ENCODE data around the gene OR7C1.

Gene OR7C1

GRCh38 chr19:14804765-14805164 lies 30.2 kb downstream of the OR7C1 start:
- Histone ChIP-seq H3K4me1 (ENCODE audit: insufficient read depth, low read length, severe bottlenecking) (no peaks in the 10 kb centered on the region), H3K36me3 (ENCODE audit: insufficient read depth, low read length) (no peaks in the 10 kb centered on the region), H3K27me3 (ENCODE audit: insufficient read depth, low read length) (peaks cover 2% of the 10 kb centered on the region; the same call in 1 of the 2 replicates), H4K20me1 (ENCODE audit: insufficient read depth, low read length) (no peaks in the 10 kb centered on the region), H3K4me3 (ENCODE audit: low read depth, low read length, poor library complexity, severe bottlenecking) (no peak overlapping the region), H3K4me2 (ENCODE audit: low read length) (no peak overlapping the region), H3K9me2 (ENCODE audit: low read depth, low read length) (no peaks in the 10 kb centered on the region), H3F3A (ENCODE audit: insufficient read depth, low read length) (no peaks in the 10 kb centered on the region), H3K79me2 (ENCODE audit: insufficient read depth, low read length) (no peaks in the 10 kb centered on the region), H3K9ac (ENCODE audit: low read length) (no peak overlapping the region), H2AFZ (ENCODE audit: low read length) (no peak overlapping the region), H3K27ac (ENCODE audit: low read depth, low read length, poor library complexity, severe bottlenecking) (no peak overlapping the region), H3K9me3 (ENCODE audit: low read length) (no peaks in the 10 kb centered on the region)
- TF ChIP-seq, protein P1, sequence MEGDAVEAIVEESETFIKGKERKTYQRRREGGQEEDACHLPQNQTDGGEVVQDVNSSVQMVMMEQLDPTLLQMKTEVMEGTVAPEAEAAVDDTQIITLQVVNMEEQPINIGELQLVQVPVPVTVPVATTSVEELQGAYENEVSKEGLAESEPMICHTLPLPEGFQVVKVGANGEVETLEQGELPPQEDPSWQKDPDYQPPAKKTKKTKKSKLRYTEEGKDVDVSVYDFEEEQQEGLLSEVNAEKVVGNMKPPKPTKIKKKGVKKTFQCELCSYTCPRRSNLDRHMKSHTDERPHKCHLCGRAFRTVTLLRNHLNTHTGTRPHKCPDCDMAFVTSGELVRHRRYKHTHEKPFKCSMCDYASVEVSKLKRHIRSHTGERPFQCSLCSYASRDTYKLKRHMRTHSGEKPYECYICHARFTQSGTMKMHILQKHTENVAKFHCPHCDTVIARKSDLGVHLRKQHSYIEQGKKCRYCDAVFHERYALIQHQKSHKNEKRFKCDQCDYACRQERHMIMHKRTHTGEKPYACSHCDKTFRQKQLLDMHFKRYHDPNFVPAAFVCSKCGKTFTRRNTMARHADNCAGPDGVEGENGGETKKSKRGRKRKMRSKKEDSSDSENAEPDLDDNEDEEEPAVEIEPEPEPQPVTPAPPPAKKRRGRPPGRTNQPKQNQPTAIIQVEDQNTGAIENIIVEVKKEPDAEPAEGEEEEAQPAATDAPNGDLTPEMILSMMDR (IDR thresholded peaks at IDR 0.05; ENCODE audit: low read length) = no peak
- no peak for TF ChIP-seq EZH2 (IDR thresholded peaks at IDR 0.05; ENCODE audit: borderline replicate concordance, low read length)

DNA sequence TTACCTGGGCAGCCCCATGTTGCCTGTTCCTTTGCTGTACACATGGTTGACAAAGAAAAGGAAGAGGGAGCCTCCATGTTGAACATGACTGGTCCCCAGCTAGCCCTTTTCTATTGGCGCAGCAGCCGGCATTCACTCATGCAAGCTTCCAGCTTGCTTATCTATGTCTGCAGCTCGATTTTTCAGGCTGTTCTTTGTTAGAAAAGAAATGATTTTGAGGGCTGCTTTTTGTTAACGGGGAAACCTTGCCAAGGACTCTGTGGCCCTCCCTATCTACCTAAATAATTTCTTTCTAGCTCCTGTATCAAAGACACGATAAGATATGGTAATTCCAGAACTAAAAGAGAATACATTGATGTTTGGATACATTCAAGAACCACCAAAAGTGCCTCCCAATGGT lies 36.2 kb downstream of the OR7C1 start:
- no peaks in the 10 kb centered on the region for H3K4me1 ChIP-seq (ENCODE audit: insufficient read depth, low read length, severe bottlenecking)
- H3F3A ChIP-seq (ENCODE audit: insufficient read depth, low read length) = no peaks in the 10 kb centered on the region
- no peaks in the 10 kb centered on the region for H3K9me2 ChIP-seq (ENCODE audit: low read depth, low read length)
- no peaks in the 10 kb centered on the region for H4K20me1 ChIP-seq (ENCODE audit: insufficient read depth, low read length)
- H3K79me2 ChIP-seq (ENCODE audit: insufficient read depth, low read length) = no peaks in the 10 kb centered on the region
- 0 out of 2 replicates have a peak, but pooled peaks cover 5% of the 10 kb centered on the region for H3K27me3 ChIP-seq (ENCODE audit: insufficient read depth, low read length)
- H3K4me3 ChIP-seq (ENCODE audit: low read depth, low read length, poor library complexity, severe bottlenecking) = no peak overlapping the region
- no peak overlapping the region for H3K27ac ChIP-seq (ENCODE audit: low read depth, low read length, poor library complexity, severe bottlenecking)
- no peak overlapping the region for H3K4me2 ChIP-seq (ENCODE audit: low read length)
- H2AFZ ChIP-seq (ENCODE audit: low read length) = no peak overlapping the region
- no peaks in the 10 kb centered on the region for H3K36me3 ChIP-seq (ENCODE audit: insufficient read depth, low read length)
- no peak for TF ChIP-seq EZH2 (IDR thresholded peaks at IDR 0.05; ENCODE audit: borderline replicate concordance, low read length)
- TF ChIP-seq, protein P1 (IDR thresholded peaks at IDR 0.05; ENCODE audit: low read length) = no peak
- no peaks in the 10 kb centered on the region for H3K9me3 ChIP-seq (ENCODE audit: low read length)
- no peak overlapping the region for H3K9ac ChIP-seq (ENCODE audit: low read length)

DNA sequence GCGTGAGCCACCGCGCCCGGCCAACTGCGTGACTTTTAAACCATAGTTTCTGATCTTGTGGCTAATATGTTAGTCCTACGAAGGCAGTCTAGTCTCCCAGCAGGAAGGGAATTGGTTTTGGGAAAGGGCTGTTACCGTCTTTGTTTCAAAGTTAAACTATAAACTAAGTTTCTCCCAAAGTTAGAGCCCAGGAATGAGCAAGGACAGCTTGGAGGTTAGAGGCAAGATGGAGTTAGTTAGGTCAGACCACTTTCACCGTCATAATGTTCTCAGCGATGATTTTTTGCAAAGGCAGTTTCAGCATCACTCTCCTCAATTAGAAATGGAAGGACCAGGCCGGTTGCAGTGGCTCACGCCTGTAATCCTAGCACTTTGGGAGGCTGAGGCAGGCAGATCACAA lies 39.0 kb downstream of the OR7C1 start:
- TF ChIP-seq, protein P1 (IDR thresholded peaks at IDR 0.05; ENCODE audit: low read length) = no peak
- TF ChIP-seq EZH2 (IDR thresholded peaks at IDR 0.05; ENCODE audit: borderline replicate concordance, low read length) = no peak
- Histone ChIP-seq H3K9me2 (ENCODE audit: low read depth, low read length) (no peaks in the 10 kb centered on the region), H3K36me3 (ENCODE audit: insufficient read depth, low read length) (no peaks in the 10 kb centered on the region), H3K79me2 (ENCODE audit: insufficient read depth, low read length) (no peaks in the 10 kb centered on the region), H3K4me1 (ENCODE audit: insufficient read depth, low read length, severe bottlenecking) (no peaks in the 10 kb centered on the region), H4K20me1 (ENCODE audit: insufficient read depth, low read length) (no peaks in the 10 kb centered on the region), H3F3A (ENCODE audit: insufficient read depth, low read length) (no peaks in the 10 kb centered on the region), H3K4me3 (ENCODE audit: low read depth, low read length, poor library complexity, severe bottlenecking) (no peak overlapping the region), H3K9me3 (ENCODE audit: low read length) (no peaks in the 10 kb centered on the region), H3K27ac (ENCODE audit: low read depth, low read length, poor library complexity, severe bottlenecking) (no peak overlapping the region), H2AFZ (ENCODE audit: low read length) (no peak overlapping the region), H3K27me3 (ENCODE audit: insufficient read depth, low read length) (0 out of 2 replicates have a peak, but pooled peaks cover 5% of the 10 kb centered on the region), H3K9ac (ENCODE audit: low read length) (no peak overlapping the region), H3K4me2 (ENCODE audit: low read length) (no peak overlapping the region)

Measured in OCI-LY1 (cell line).